NCI-H187 (cell line): ENCODE measurements around the gene PRR12.

ENCODE experiments used
- DNase-seq, 2 experiments: peaks; one replicate each; lab custom pipeline; 2025; lab: John Stamatoyannopoulos, UW

PRR12 gene

DNA sequence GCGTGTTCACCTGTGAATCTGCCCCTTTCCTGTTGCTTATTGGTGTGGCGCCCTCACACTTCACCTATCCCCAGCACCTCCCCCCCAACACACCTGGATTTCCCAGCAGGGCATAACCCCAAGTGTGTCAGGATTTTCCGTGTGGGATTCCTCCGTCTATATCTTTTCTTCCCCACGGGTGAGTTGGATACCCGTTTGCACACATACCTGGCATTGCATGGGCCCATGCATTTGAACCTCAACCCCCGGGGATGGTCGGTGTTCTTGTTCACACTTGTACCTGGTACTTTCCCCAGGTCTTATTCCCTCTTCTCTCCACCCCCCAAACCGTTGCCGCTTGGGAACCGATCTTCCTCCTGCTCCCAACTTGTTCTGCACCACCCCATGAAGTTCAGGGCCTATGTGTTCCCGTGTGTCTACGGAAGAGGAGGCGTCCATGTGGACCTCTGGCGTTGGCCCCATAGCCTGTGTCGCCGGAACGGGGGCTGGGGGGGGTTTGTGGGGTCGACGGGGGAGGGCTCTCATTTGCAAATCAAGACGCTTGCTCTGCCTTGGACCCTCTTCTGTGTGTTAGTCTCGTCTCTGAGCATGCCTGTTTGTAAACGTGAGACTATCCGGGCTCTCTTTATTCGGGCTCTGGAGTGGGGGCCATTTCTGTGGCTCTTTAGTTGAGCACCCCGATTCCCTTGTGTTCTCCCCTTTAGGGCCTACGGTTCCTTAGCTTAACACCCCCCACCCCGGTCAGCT, 1.7 kb downstream of the PRR12 start:
- no peak for DNase-seq

GRCh38 chr19:49593233-49594113, 2.5 kb downstream of the PRR12 start:
- DNase-seq = peak; percentile 81 to 94

- no peak for DNase-seq
Measured at GRCh38 chr19:49594157-49594992, 3.4 kb downstream of the PRR12 start.

DNA sequence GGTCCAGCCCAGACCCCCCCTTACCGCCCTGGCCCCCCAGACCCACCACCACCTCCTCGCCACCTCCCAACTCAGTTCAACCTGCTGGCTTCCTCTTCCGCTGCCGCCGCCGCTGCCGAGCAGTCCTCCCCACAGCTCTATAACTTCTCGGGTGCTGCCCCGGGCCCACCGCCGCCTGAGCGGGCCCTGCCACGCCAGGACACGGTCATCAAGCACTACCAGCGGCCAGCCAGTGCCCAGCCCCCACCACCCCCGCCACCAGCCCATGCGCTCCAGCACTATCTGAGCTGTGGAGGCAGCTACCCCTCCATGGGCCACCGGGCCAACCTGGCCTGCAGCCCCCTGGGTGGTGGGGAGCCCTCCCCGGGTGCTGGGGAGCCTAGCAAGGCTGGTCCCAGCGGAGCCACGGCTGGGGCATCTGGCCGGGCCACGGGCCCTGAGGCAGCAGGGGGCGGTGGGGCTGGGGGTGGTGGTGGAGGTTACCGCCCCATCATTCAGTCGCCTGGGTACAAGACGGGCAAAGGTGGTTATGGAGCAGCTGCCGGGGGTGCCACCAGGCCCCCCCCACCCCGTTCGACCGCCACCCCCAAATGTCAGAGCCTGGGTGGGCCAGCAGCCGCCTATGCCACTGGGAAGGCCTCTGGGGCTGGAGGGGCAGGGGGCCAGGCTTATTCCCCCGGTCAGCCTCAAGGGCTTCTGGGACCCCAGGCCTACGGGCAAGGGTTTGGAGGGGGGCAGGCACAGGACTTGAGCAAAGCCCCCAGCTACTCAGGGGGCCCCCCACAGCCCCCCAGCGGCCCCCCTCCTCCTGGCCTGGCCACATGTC, 4.2 kb downstream of the PRR12 start:
- no peak for DNase-seq

GRCh38 chr19:49595819-49596404, 4.9 kb downstream of the PRR12 start:
- no peak for DNase-seq

DNA sequence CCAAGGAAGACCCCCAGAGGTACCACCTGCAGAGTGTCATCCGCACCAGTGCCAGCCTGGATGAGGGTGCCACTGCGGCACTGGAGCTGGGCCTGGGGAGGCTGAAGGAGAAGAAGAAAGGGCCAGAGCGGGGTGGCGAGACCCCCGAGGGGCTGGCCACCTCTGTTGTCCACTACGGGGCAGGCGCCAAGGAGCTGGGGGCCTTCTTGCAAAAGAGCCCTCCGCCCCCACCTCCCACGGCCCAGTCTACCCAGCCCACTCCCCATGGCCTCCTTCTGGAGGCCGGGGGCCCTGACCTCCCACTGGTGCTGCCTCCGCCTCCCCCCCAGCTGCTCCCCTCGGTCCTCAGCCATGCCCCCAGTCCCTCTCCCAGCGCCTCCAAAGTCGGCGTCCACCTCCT, 5.4 kb downstream of the PRR12 start:
- no peak for DNase-seq

GRCh38 chr19:49596954-49597702, 6.1 kb downstream of the PRR12 start:
- DNase-seq = no peak

GRCh38 chr19:49597703-49597974, 6.7 kb downstream of the PRR12 start:
- DNase-seq = no peak

- no peak for DNase-seq
Measured at GRCh38 chr19:49599378-49600295, 8.7 kb downstream of the PRR12 start.

GRCh38 chr19:49601482-49602038, 10.6 kb downstream of the PRR12 start:
- no peak for DNase-seq

GRCh38 chr19:49602806-49603205, 11.8 kb downstream of the PRR12 start:
- no peak for DNase-seq

DNA sequence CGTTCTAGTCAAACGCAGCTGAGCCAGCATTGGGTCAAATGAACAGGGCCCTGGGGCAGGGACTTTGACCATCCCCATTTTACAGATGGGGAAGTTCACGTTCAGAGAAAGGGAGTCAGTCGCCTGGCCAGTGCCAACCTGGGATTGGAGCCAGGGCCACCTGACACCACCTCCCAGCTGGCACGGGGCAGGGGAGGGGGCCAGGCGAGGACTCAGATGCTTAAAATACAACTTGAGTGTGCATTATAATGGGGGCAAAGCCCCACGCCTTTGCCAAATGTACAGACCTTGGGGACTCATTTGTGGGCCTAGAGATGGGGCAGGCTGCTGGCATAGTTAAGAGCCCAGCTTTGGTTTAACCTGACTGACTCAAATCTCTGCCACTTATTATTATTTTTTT, 14.6 kb downstream of the PRR12 start:
- DNase-seq = no peak

GRCh38 chr19:49609499-49610092, 18.6 kb downstream of the PRR12 start:
- DNase-seq = no peak

DNA sequence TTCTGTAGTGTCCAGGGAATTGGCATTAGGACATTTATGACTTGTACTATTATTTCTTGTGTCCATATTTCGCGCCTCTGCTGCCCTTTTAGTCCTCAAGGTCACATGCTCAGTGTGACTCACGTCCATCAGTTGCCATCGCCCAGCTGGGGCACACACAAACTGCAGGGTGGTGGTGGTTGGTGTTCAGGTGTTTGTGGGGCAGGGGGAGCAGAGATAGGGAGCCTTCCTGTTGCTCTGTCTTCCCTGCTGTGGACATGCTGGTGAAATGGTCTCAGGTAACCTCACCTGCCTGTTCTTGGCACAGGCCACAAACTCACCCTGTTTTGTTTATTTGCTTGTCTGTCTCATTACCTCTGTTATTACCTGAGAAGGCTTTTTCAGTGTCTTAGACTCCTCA, 22.4 kb downstream of the PRR12 start:
- no peak for DNase-seq

DNA sequence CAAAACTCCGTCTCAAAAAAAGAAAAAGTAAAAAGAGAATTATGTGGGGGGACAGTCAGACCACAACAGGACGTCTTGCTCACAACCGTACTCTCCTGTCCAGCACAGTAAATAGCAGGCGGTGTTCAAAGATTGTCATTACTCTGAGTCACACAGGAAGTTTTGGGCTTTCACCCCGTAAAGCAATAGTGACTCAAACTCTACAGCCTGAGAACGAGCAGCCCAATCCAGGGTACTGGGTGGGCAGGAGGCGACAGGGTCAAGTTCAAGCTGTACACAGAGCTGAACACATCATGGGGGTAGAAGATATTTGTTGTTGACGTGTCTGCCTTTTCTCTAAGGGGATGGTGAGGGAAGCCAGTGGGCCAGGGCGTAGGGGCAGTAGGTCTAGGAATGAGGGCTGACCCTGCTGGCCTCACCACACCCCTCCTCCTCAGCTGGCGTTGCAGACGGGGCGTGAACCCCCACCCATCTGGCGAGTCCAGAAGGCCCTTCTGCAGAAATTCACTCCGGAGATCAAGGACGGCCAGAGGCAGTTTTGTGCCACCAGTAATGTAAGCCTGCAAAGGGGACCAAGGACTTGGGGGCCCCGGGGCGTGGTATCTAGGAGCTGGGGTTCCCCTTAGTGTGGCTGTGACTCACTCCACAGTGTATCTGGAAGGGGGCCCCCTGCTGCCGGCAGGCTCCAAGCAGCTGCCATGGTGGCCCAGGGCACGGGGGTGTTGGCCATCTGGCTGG, 23.3 kb downstream of the PRR12 start:
- DNase-seq = no peak

DNA sequence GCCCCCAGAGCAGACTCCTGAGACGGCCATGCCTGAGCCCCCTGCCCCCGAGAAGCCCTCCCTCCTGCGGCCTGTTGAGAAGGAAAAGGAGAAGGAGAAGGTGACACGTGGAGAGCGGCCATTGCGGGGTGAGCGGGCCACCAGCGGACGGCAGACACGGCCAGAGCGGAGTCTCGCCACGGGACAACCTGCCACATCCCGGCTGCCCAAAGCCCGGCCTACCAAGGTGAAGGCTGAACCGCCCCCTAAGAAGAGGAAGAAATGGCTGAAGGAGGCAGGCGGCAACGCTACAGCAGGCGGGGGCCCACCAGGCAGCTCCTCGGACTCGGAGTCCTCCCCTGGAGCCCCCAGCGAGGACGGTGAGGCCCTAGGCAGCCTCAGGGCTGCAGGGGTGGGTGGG, 24.9 kb downstream of the PRR12 start:
- DNase-seq = no peak

GRCh38 chr19:49616532-49616931, 25.6 kb downstream of the PRR12 start:
- no peak for DNase-seq

DNA sequence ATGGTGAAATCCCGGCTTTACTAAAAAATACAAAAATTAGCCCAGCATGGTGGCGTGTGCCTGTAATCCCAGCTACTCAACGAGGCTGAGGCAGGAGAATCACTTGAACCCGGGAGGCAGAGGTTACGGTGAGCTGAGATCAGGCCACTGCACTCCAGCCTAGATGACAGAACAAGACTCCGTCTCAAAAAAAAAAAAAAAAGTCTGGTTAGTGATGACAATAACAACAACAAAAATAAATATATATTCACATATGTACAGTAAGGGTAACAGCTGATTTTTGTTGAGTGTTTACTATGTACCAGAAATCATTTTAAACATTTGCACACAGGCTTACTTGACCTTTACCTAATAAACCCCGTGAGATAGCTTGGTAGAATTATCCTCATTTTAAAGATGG, 26.0 kb downstream of the PRR12 start:
- DNase-seq = no peak
